NCI-H526 treated with DMSO at 0.1 percent for 48 hours (cell line): ENCODE results near the gene SLC12A2.

Experiments
- DNase-seq: peaks from one replicate; lab custom pipeline; 2025; lab: John Stamatoyannopoulos, UW

Gene SLC12A2

GRCh38 chr5:128228008-128228407, 144.4 kb downstream of the SLC12A2 start:
- no peak for DNase-seq

GRCh38 chr5:128228521-128228920, 145.0 kb downstream of the SLC12A2 start:
- DNase-seq, result no peak

- no peak for DNase-seq
Measured at GRCh38 chr5:128234928-128235641, 151.5 kb downstream of the SLC12A2 start.

- no peak for DNase-seq
Measured at GRCh38 chr5:128236334-128236733, 152.8 kb downstream of the SLC12A2 start.

GRCh38 chr5:128237000-128237399, 153.4 kb downstream of the SLC12A2 start:
- DNase-seq, result no peak

- no peak for DNase-seq
Measured at GRCh38 chr5:128237546-128237945, 154.0 kb downstream of the SLC12A2 start.
